Measurements from ENCODE around the gene SMARCA4. TPM values are rescaled to one million over a fixed set of nuclear protein-coding genes. Genes with fewer than 3 reads are reported as not detected.

Gene SMARCA4
- total RNA-seq, 4 donors from 2014 or later: 78.4 to 115 (median 81.7) TPM

DNA sequence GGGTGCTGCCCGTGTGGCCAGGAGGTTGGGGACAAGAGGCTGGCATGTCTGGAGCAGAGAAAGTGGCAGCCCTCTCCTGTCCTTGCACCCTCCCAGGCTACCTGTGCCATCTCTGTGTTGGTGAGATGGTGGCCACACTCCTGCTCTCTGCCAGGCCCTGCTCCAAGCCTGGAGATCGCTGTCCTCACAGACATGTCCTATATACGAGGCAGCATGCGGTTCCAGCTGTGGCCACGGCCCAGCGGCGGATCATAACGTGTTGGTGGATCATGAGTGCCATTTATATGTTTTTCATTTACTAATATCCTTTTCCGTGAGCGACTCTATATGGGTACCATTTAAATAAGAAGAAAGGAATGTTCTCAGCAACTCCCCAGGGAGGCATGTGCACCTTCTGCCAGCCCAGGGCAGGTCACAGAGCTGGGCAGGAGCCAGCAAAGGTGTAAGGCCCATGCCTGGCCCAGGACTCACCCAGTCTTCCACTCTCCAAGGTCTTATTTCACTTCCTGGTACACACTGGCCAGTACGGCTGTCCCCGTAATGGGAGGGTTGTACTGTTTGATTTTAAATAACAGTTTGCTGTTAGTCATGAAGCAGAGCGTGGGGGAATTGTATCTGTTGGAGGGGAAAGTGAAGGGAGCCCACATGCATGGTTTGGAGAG lies 81.3 kb downstream of the SMARCA4 start:
- H3K4me3 ChIP-seq (ENCODE audit: low read depth, poor library complexity, severe bottlenecking): no peak overlapping the region
- intact Hi-C loops (cut with DNase I; ENCODE audit: low total_unique reads): no loop called here
- WGBS, 2 donors: 72 to 77% methylated on average over 13 of the region's 13 CpGs
- no peak for DNase-seq (ENCODE audit: low spot score in 2 of 2)
- TF ChIP-seq, protein P1, sequence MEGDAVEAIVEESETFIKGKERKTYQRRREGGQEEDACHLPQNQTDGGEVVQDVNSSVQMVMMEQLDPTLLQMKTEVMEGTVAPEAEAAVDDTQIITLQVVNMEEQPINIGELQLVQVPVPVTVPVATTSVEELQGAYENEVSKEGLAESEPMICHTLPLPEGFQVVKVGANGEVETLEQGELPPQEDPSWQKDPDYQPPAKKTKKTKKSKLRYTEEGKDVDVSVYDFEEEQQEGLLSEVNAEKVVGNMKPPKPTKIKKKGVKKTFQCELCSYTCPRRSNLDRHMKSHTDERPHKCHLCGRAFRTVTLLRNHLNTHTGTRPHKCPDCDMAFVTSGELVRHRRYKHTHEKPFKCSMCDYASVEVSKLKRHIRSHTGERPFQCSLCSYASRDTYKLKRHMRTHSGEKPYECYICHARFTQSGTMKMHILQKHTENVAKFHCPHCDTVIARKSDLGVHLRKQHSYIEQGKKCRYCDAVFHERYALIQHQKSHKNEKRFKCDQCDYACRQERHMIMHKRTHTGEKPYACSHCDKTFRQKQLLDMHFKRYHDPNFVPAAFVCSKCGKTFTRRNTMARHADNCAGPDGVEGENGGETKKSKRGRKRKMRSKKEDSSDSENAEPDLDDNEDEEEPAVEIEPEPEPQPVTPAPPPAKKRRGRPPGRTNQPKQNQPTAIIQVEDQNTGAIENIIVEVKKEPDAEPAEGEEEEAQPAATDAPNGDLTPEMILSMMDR (IDR thresholded peaks at IDR 0.05): no peak
- no peak for TF ChIP-seq POLR2A (IDR thresholded peaks at IDR 0.05)

- no peak overlapping the region for H3K4me3 ChIP-seq (ENCODE audit: low read depth, poor library complexity, severe bottlenecking)
- intact Hi-C loops (cut with DNase I; ENCODE audit: low total_unique reads): no loop called here
- DNase-seq (ENCODE audit: low spot score in 2 of 2): no peak
- TF ChIP-seq POLR2A (IDR thresholded peaks at IDR 0.05): no peak
- TF ChIP-seq, protein P1 (IDR thresholded peaks at IDR 0.05): no peak
- WGBS, 2 donors: 80 to 83% methylated on average over 10 of the region's 10 CpGs
Measured at GRCh38 chr19:11044431-11044830, 83.6 kb downstream of the SMARCA4 start.

DNA sequence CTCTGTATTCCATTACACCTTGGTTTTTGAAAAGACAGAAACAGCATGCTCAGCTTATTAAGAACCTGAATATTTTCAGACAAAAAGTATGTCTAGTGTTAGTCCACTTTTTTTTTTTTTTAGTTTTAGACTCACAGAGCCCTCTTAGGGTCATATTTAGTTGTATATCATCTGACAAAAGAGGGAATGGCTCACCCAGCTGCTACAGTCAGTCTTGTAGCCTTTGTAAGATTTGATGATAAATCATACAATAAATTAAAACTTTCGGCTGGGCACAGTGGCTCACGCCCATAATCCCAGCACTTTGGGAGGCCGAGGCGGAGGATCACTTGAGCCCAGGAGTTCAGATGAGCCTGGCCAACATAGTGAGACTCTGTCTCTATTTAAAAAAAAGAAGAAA lies 84.7 kb downstream of the SMARCA4 start:
- TF ChIP-seq, protein P1 (IDR thresholded peaks at IDR 0.05): no peak
- TF ChIP-seq POLR2A (IDR thresholded peaks at IDR 0.05): no peak
- H3K4me3 ChIP-seq (ENCODE audit: low read depth, poor library complexity, severe bottlenecking): no peak overlapping the region
- DNase-seq (ENCODE audit: low spot score in 2 of 2): no peak
- intact Hi-C loops (cut with DNase I; ENCODE audit: low total_unique reads): no loop called here
- WGBS, 2 donors: 96 to 98% methylated on average over 4 of the region's 4 CpGs

GRCh38 chr19:11046605-11047354 lies 86.0 kb downstream of the SMARCA4 start:
- TF ChIP-seq, protein P1 (IDR thresholded peaks at IDR 0.05): no peak
- no peak for TF ChIP-seq POLR2A (IDR thresholded peaks at IDR 0.05)
- WGBS, 2 donors: 93 to 94% methylated on average over 14 of the region's 14 CpGs
- DNase-seq (ENCODE audit: low spot score in 2 of 2): no peak
- H3K4me3 ChIP-seq (ENCODE audit: low read depth, poor library complexity, severe bottlenecking): no peak overlapping the region
- intact Hi-C loops (cut with DNase I; ENCODE audit: low total_unique reads): no loop called here

- no peak for DNase-seq (ENCODE audit: low spot score in 2 of 2)
- intact Hi-C loops (cut with DNase I; ENCODE audit: low total_unique reads): no loop called here
- TF ChIP-seq, protein P1 (IDR thresholded peaks at IDR 0.05): no peak
- TF ChIP-seq POLR2A (IDR thresholded peaks at IDR 0.05): no peak
Measured at GRCh38 chr19:11047866-11048265, 87.0 kb downstream of the SMARCA4 start.

More at GRCh38 chr19:11047866-11048265, 87.0 kb downstream of the SMARCA4 start:
- 85 to 88% methylated on average over 4 of the region's 4 CpGs for WGBS, 2 donors
- H3K4me3 ChIP-seq (ENCODE audit: low read depth, poor library complexity, severe bottlenecking): no peak overlapping the region

All from lower leg skin (tissue), 4 donors.